Islet precursor cell (in vitro differentiated cells): ENCODE data around the gene PAX6.

Experiments used
- DNase-seq: peaks from one replicate; pipeline ENCODE4 v3.0.0-alpha.2; 2018

Gene PAX6

GRCh38 chr11:31807799-31808667 is 3.1 kb downstream of the PAX6 start:
- no peak for DNase-seq

- DNase-seq: no peak
These were observed 4.0 kb downstream of the PAX6 start for GRCh38 chr11:31806928-31807798.

DNA sequence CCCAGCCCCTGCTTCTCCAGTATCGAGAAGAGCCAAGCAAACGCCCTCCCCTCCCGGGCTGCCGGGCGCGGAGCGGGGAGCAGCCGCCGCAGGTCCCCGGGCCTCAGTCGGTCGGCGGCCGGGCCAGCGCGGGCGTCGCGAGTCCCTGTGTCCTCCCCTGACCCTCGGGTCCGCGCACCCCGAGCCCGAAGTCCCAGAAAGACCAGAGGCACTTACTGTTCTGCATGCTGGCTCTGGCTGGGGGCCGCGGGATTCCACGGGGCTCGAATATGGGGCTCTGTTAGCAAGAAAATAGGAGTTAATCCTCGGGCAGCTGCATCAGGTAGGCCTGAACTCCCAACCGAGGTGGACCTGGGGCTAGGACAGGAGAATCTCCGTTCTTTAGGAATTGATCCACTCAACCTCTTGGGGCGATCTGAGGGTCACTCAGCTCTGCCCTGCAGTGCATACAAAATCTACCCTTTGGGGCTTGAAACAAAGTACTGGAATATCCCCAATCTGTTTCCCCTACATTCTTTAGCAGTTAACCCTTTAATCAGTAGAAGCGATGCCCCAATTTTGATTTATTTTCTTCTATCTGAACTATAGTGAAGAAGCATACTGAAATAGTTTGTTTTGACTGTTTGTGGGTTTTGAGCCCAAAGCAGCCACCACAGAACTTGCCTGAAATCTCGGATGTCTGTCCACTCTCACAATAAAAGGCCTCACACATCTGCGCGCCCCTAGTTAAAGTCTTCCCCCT is 4.8 kb downstream of the PAX6 start:
- DNase-seq: no peak

GRCh38 chr11:31805629-31806185 is 5.4 kb downstream of the PAX6 start:
- DNase-seq: peak; percentile 51

- peak; percentile 64 for DNase-seq
These were observed 6.0 kb downstream of the PAX6 start for GRCh38 chr11:31805037-31805628.

- peak; percentile 50 for DNase-seq
These were observed 6.6 kb downstream of the PAX6 start for GRCh38 chr11:31804312-31805036.

- DNase-seq: no peak
These were observed 7.3 kb downstream of the PAX6 start for GRCh38 chr11:31803813-31804311.

DNA sequence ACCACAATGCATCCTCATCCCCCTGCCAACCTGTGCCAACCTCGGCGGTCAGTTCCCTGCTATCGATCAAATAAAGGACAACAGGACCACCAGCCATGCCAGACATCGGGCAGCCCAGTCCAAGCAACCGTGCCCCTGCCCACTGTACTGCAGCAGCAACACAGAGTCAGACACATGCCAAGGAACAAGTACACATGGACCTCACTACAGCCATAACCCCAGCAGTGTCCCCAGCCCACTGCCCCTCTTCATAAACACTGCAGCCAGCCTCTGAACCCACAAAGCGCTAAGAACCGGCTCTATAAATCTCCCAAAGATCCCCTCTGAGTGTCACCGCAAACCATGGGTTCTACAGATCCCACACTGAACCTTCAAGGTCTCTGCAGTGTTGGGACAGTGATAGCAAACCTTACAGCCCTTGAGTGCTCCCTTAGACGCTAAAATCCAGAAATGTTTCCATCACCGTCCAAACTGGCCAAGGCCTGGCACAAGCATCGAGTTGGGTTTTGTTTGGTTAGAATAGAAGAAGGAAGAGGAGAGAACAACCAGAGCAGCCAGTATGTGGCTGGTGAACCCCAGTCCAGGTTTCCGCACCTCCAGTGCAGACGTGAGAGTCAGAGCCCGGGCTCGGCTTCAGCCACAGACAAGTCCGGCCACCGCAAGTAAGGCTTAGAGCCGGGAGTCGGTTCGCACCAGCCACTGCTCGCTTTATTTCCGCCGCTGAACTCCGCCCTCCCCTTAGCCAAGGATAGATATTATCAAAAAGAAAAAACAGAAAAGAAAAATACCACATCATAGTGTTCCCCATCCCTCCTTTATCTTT is 7.9 kb downstream of the PAX6 start:
- DNase-seq: no peak

- peak; percentile 52 for DNase-seq
These were observed 8.5 kb downstream of the PAX6 start for GRCh38 chr11:31802609-31802989.

GRCh38 chr11:31802000-31802551 is 9.0 kb downstream of the PAX6 start:
- DNase-seq: no peak

- DNase-seq: no peak
These were observed 9.8 kb downstream of the PAX6 start for GRCh38 chr11:31801298-31801702.

DNA sequence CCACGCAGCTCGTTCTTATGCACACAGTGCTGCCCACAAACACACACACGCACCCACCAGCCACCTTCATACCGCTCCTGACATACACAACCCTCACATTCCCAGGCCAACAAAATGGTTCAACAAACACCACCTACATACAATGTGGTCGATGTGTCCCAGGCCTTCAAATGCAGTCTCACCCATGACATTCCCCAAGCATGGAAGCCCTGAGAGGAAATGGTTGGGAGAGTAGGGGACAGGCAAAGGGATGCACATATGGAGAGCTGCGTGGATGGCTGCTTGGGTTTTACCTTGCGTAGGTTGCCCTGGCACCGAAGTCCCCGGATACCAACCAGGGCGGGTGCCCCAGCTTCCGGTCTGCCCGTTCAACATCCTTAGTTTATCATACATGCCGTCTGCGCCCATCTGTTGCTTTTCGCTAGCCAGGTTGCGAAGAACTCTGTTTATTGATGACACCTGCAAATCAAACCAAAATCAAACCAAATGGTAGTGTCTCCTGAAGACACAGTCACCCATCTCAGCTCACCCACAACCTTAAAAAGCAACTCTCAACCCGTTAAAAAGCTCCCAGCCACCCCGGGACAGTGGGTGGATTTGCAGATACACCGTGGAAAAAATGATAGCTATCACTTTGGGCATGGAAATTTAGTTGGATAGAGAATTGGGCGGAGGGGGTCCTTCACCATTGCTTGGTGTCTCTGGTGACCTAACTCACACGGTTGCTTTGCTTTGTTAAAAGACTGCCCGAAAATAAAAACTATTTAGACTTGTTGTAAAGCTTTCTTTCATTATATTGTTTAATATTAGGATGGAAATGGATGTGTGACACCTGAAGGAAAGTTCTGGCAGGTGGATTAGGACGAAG is 10.5 kb downstream of the PAX6 start:
- DNase-seq: no peak

GRCh38 chr11:31799435-31800397 is 11.4 kb downstream of the PAX6 start:
- DNase-seq: no peak

- DNase-seq: peak; percentile 77
These were observed 12.3 kb downstream of the PAX6 start for GRCh38 chr11:31798554-31799434.

DNA sequence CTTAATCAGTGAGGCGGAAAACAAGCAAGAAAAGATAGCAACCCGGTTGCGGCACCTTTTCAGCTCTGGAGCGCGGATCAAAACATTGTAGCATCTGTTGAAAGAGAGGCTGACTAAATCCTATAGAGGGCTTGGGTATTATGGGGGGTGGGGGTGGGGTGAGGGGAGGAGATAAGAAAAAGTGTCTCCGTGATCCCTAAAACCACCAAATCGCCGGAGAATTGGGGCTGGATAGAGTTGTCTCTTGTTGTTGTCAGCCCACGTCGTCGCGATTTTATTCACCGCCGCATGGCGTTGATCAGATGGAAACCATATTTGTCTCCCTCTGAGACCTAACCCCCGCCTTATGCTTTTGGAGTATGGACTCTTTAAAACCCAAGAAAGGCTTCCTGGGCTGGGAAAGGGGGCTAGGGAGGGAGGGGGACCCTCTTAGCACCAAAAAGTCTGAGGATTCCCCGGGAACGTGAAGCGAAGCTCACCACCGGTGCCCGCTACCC is 13.0 kb downstream of the PAX6 start:
- DNase-seq: no peak

GRCh38 chr11:31797190-31798056 is 13.7 kb downstream of the PAX6 start:
- no peak for DNase-seq
